AG04449 (cell line): ENCODE measurements around the gene IKZF4.

ENCODE experiments used
- CTCF ChIA-PET: fragments of 350-600 bp; formaldehyde crosslinking; extraction: SDS; loops from one replicate; lab custom pipeline; 2021; ENCODE audit warnings: antibody characterized with exemption; lab: Yijun Ruan, JAX
- POLR2A ChIA-PET: fragments of 400-600, 350-600 bp; formaldehyde crosslinking; extraction: SDS; loops from one replicate; lab custom pipeline; 2020; ENCODE audit warnings: antibody characterized with exemption, inconsistent platforms; lab: Yijun Ruan, JAX
- DNase-seq: peaks from one replicate; pipeline ENCODE4 v3.0.0-alpha.2; 2010; ENCODE audit warnings: low read depth, low spot score
- H3K4me3 ChIP-seq: 2 replicates; pipeline ENCODE4 v1.5.1; 2011; ENCODE audit warnings: low read depth, mild to moderate bottlenecking, control low read depth, low read length
- CTCF ChIP-seq: IDR thresholded peaks from one replicate; pipeline ENCODE4 v1.5.1; 2011; ENCODE audit warnings: mild to moderate bottlenecking, moderate library complexity, low read length, control low read depth, inconsistent platforms; ENCODE audit not compliant: insufficient read depth; ENCODE audit errors: missing control alignments

Gene IKZF4

GRCh38 chr12:56086608-56087007 is 65.8 kb downstream of the IKZF4 start:
- POLR2A ChIA-PET, result no interaction called here

GRCh38 chr12:56087220-56087619 is 66.4 kb downstream of the IKZF4 start:
- no peak for TF ChIP-seq CTCF
- no peak overlapping the region for H3K4me3 ChIP-seq
- POLR2A ChIA-PET, result no interaction called here
- CTCF ChIA-PET, result interaction anchor here (0.7 to 2.0 kb wide), 3 partner anchors 15 to 149 kb away, joined by 3 to 6 read pairs (median 4); no protein-coding TSS in a partner anchor
- no peak for DNase-seq

More at GRCh38 chr12:56086608-56087007, 65.8 kb downstream of the IKZF4 start:
- no peak for TF ChIP-seq CTCF
- no peak overlapping the region for H3K4me3 ChIP-seq
- CTCF ChIA-PET, result interaction anchor here (0.7 to 2.1 kb wide), 7 partner anchors 10 to 148 kb away, joined by 3 to 6 read pairs (median 3); no protein-coding TSS in a partner anchor
- no peak for DNase-seq
